HUES64 (cell line): ENCODE measurements around the gene COL5A2.

Experiments
- H3K27ac ChIP-seq: 2 replicates; pipeline ENCODE4 v1.7.0; 2013; ENCODE audit warnings: low read depth, low read length, inconsistent platforms
- H3K27me3 ChIP-seq: 2 replicates; pipeline ENCODE4 v1.6.1; 2013; ENCODE audit warnings: mild to moderate bottlenecking, low read length; ENCODE audit not compliant: insufficient read depth
- H3K36me3 ChIP-seq: 2 replicates; pipeline ENCODE4 v1.6.1; 2013; ENCODE audit warnings: mild to moderate bottlenecking, low read length; ENCODE audit not compliant: insufficient read depth
- H3K4me1 ChIP-seq: 2 replicates; pipeline ENCODE4 v1.6.1; 2013; ENCODE audit warnings: mild to moderate bottlenecking, low read length, moderate library complexity; ENCODE audit not compliant: insufficient read depth
- H3K4me3 ChIP-seq: 2 replicates; pipeline ENCODE4 v1.5.1; 2013; ENCODE audit warnings: mild to moderate bottlenecking, low read length, moderate library complexity
- H3K9ac ChIP-seq: 2 replicates; pipeline ENCODE4 v1.6.1; 2013; ENCODE audit warnings: mild to moderate bottlenecking, low read depth, low read length
- H3K9me3 ChIP-seq: 2 replicates; pipeline ENCODE4 v1.6.1; 2013; ENCODE audit warnings: low read depth, low read length; ENCODE audit not compliant: insufficient read depth
- WGBS: fragments of 150-250, 120-280 bp; methylation state at CpG from one replicate; pipeline ENCODE4 v1.1.7; 2013; ENCODE audit warnings: missing lambda C conversion rate; 5-methylcytosine and 5-hydroxymethylcytosine counted together

The COL5A2 gene

GRCh38 chr2:189144700-189145211 lies 34.8 kb downstream of the COL5A2 start:
- H3K4me1 ChIP-seq: no peaks in the 10 kb centered on the region
- H3K9ac ChIP-seq: no peak overlapping the region
- H3K27ac ChIP-seq: no peak overlapping the region
- no peak overlapping the region for H3K4me3 ChIP-seq
- no peaks in the 10 kb centered on the region for H3K36me3 ChIP-seq
- no peaks in the 10 kb centered on the region for H3K27me3 ChIP-seq
- 95% methylated on average over 2 of the region's 3 CpGs for WGBS
- no peaks in the 10 kb centered on the region for H3K9me3 ChIP-seq

GRCh38 chr2:189143925-189144324 lies 35.6 kb downstream of the COL5A2 start:
- 92% methylated on average over 2 of the region's 2 CpGs for WGBS
- H3K4me1 ChIP-seq: no peaks in the 10 kb centered on the region
- no peak overlapping the region for H3K9ac ChIP-seq
- H3K27me3 ChIP-seq: no peaks in the 10 kb centered on the region
- H3K9me3 ChIP-seq: no peaks in the 10 kb centered on the region
- H3K27ac ChIP-seq: no peak overlapping the region
- H3K36me3 ChIP-seq: no peaks in the 10 kb centered on the region
- H3K4me3 ChIP-seq: no peak overlapping the region

- Histone ChIP-seq H3K27me3 (no peaks in the 10 kb centered on the region), H3K4me3 (no peak overlapping the region), H3K36me3 (no peaks in the 10 kb centered on the region), H3K9me3 (no peaks in the 10 kb centered on the region), H3K9ac (no peak overlapping the region), H3K27ac (no peak overlapping the region), H3K4me1 (no peaks in the 10 kb centered on the region)
- 94% methylated on average over 2 of the region's 4 CpGs for WGBS
These were observed 36.4 kb downstream of the COL5A2 start for GRCh38 chr2:189142893-189143759.

GRCh38 chr2:189138800-189139199 lies 40.8 kb downstream of the COL5A2 start:
- 98% methylated on average over 4 of the region's 5 CpGs for WGBS
- H3K9ac ChIP-seq: no peak overlapping the region
- no peaks in the 10 kb centered on the region for H3K9me3 ChIP-seq
- H3K4me1 ChIP-seq: no peaks in the 10 kb centered on the region
- H3K4me3 ChIP-seq: no peak overlapping the region
- no peak overlapping the region for H3K27ac ChIP-seq
- no peaks in the 10 kb centered on the region for H3K36me3 ChIP-seq
- H3K27me3 ChIP-seq: no peaks in the 10 kb centered on the region

- H3K27ac ChIP-seq: no peak overlapping the region
These were observed 42.0 kb downstream of the COL5A2 start for GRCh38 chr2:189137519-189137918.

GRCh38 chr2:189134485-189134884 lies 45.1 kb downstream of the COL5A2 start:
- Histone ChIP-seq H3K4me3 (no peak overlapping the region), H3K9ac (no peak overlapping the region), H3K27me3 (no peaks in the 10 kb centered on the region), H3K4me1 (no peaks in the 10 kb centered on the region), H3K9me3 (no peaks in the 10 kb centered on the region), H3K27ac (no peak overlapping the region), H3K36me3 (no peaks in the 10 kb centered on the region)
- 78% methylated on average over 4 of the region's 4 CpGs for WGBS

More at GRCh38 chr2:189137519-189137918, 42.0 kb downstream of the COL5A2 start:
- Histone ChIP-seq H3K4me1 (no peaks in the 10 kb centered on the region), H3K4me3 (no peak overlapping the region), H3K36me3 (no peaks in the 10 kb centered on the region), H3K9me3 (no peaks in the 10 kb centered on the region), H3K27me3 (no peaks in the 10 kb centered on the region), H3K9ac (no peak overlapping the region)
- 96% methylated on average over 1 of the region's 1 CpG for WGBS

- no peak overlapping the region for H3K27ac ChIP-seq
- WGBS: 92% methylated on average over 2 of the region's 3 CpGs
These were observed 47.6 kb downstream of the COL5A2 start for GRCh38 chr2:189131991-189132390.

GRCh38 chr2:189129971-189130370 lies 49.6 kb downstream of the COL5A2 start:
- Histone ChIP-seq H3K9ac (no peak overlapping the region), H3K27me3 (no peaks in the 10 kb centered on the region), H3K27ac (no peak overlapping the region), H3K36me3 (no peaks in the 10 kb centered on the region), H3K4me1 (no peaks in the 10 kb centered on the region), H3K9me3 (no peaks in the 10 kb centered on the region), H3K4me3 (no peak overlapping the region)
- 81% methylated on average over 2 of the region's 2 CpGs for WGBS

More at GRCh38 chr2:189131991-189132390, 47.6 kb downstream of the COL5A2 start:
- no peaks in the 10 kb centered on the region for H3K36me3 ChIP-seq
- no peak overlapping the region for H3K9ac ChIP-seq
- H3K27me3 ChIP-seq: no peaks in the 10 kb centered on the region
- no peak overlapping the region for H3K4me3 ChIP-seq
- no peaks in the 10 kb centered on the region for H3K9me3 ChIP-seq
- H3K4me1 ChIP-seq: no peaks in the 10 kb centered on the region

- Histone ChIP-seq H3K9me3 (no peaks in the 10 kb centered on the region), H3K4me1 (no peaks in the 10 kb centered on the region), H3K27me3 (no peaks in the 10 kb centered on the region), H3K4me3 (no peak overlapping the region), H3K9ac (no peak overlapping the region), H3K36me3 (no peaks in the 10 kb centered on the region), H3K27ac (no peak overlapping the region)
- WGBS: 93% methylated on average over 4 of the region's 4 CpGs
These were observed 50.6 kb downstream of the COL5A2 start for GRCh38 chr2:189128970-189129369.

- WGBS: 100% methylated on average over 1 of the region's 1 CpG
- H3K36me3 ChIP-seq: no peaks in the 10 kb centered on the region
- no peaks in the 10 kb centered on the region for H3K9me3 ChIP-seq
- H3K27me3 ChIP-seq: no peaks in the 10 kb centered on the region
- H3K4me3 ChIP-seq: no peak overlapping the region
- no peaks in the 10 kb centered on the region for H3K4me1 ChIP-seq
- no peak overlapping the region for H3K9ac ChIP-seq
- H3K27ac ChIP-seq: no peak overlapping the region
These were observed 51.8 kb downstream of the COL5A2 start for GRCh38 chr2:189127756-189128155.

- Histone ChIP-seq H3K9ac (no peak overlapping the region), H3K4me1 (no peaks in the 10 kb centered on the region), H3K27me3 (no peaks in the 10 kb centered on the region), H3K9me3 (no peaks in the 10 kb centered on the region), H3K36me3 (no peaks in the 10 kb centered on the region), H3K4me3 (no peak overlapping the region), H3K27ac (no peak overlapping the region)
These were observed 54.4 kb downstream of the COL5A2 start for GRCh38 chr2:189125195-189125594.
